A673 (cell line): ENCODE measurements around the gene PNMT. TPM values are rescaled to one million over a fixed set of nuclear protein-coding genes. Genes with fewer than 3 reads are reported as not detected.

Experiments used
- BruUV-seq: library from RNA; stranded (reverse); fragments of 400-500 nt; replicated peaks from 2 replicates; lab custom pipeline; 2021; lab: Mats Ljungman, UMichigan
- CTCF ChIA-PET: fragments of 300-600 bp; sonication (Branson Sonifier 250); formaldehyde crosslinking; loops from one replicate; lab custom pipeline; 2022; ENCODE audit warnings: antibody characterized with exemption; lab: Charles Lee
- POLR2A ChIA-PET: fragments of 300-600 bp; sonication (Branson Sonifier 250); formaldehyde crosslinking; loops from one replicate; lab custom pipeline; 2022; ENCODE audit warnings: antibody characterized with exemption; ENCODE audit not compliant: low non-redundant PET; lab: Charles Lee
- DNase-seq: peaks from one replicate; pipeline ENCODE4 v3.0.0-alpha.2; 2015; ENCODE audit warnings: low spot score
- H3K27ac ChIP-seq: fragments of 200-600 bp; sonication (generic); 2 replicates; pipeline ENCODE4 v1.5.1; 2016; ENCODE audit warnings: mixed run types, low read depth, mild to moderate bottlenecking, mixed read lengths, antibody characterized with exemption, low read length; ENCODE audit not compliant: poor library complexity, severe bottlenecking
- H3K27me3 ChIP-seq: fragments of 200-600 bp; sonication (generic); replicated peaks from 2 replicates; pipeline ENCODE4 v1.6.1; 2017; ENCODE audit warnings: mixed run types, low read depth, mild to moderate bottlenecking, mixed read lengths, antibody characterized with exemption, low read length; ENCODE audit not compliant: insufficient read depth, poor library complexity
- H3K36me3 ChIP-seq: fragments of 200-600 bp; sonication (generic); 2 replicates; pipeline ENCODE4 v1.6.1; 2016; ENCODE audit warnings: mixed run types, mild to moderate bottlenecking, mixed read lengths, antibody characterized with exemption, low read length; ENCODE audit not compliant: insufficient read depth, poor library complexity, severe bottlenecking
- H3K4me1 ChIP-seq: fragments of 200-600 bp; sonication (generic); 2 replicates; pipeline ENCODE4 v1.6.1; 2017; ENCODE audit warnings: mixed run types, mild to moderate bottlenecking, mixed read lengths, antibody characterized with exemption, low read length; ENCODE audit not compliant: insufficient read depth, poor library complexity, severe bottlenecking
- H3K4me3 ChIP-seq: fragments of 200-600 bp; sonication (generic); 2 replicates; pipeline ENCODE4 v1.5.1; 2016; ENCODE audit warnings: low read depth, mixed run types, mild to moderate bottlenecking, mixed read lengths, low read length; ENCODE audit not compliant: poor library complexity, severe bottlenecking
- H3K9me3 ChIP-seq: fragments of 200-600 bp; sonication (generic); 2 replicates; pipeline ENCODE4 v1.6.1; 2016; ENCODE audit warnings: mixed run types, low read depth, mild to moderate bottlenecking, mixed read lengths, antibody characterized with exemption, low read length; ENCODE audit not compliant: poor library complexity, severe bottlenecking
- EZH2 ChIP-seq: fragments of 200-600 bp; sonication (generic); IDR thresholded peaks from 2 replicates; pipeline ENCODE4 v1.6.1; 2017; ENCODE audit warnings: borderline replicate concordance, low read depth, mild to moderate bottlenecking, mixed read lengths, antibody characterized with exemption, low read length; ENCODE audit not compliant: poor library complexity, severe bottlenecking
- intact Hi-C: fragments of 100-400 bp; cut with micrococcal nuclease; formaldehyde crosslinking; loops from one replicate; pipeline ENCODE4 v1.10.0; 2022; ENCODE audit not compliant: unreplicated experiment
- total RNA-seq: library from RNA; stranded (reverse); gene quantifications from 2 replicates; pipeline ENCODE4 v1.2.3, GENCODE V29; 2021
- TF ChIP-seq, protein P1 (sequence below): fragments of 300-800, 200-600 bp; sonication (generic); conservative IDR thresholded peaks from 2 replicates; pipeline ENCODE4 v1.5.1; 2017; ENCODE audit warnings: low read depth, mild to moderate bottlenecking, antibody characterized with exemption, low read length, moderate library complexity, mixed read lengths

PNMT gene
- total RNA-seq, 1 experiment from 2014 or later: not detected

DNA sequence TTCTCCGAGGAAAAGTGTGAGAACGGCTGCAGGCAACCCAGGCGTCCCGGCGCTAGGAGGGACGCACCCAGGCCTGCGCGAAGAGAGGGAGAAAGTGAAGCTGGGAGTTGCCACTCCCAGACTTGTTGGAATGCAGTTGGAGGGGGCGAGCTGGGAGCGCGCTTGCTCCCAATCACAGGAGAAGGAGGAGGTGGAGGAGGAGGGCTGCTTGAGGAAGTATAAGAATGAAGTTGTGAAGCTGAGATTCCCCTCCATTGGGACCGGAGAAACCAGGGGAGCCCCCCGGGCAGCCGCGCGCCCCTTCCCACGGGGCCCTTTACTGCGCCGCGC lies 31.5 kb downstream of the PNMT start, which contains the start of gene ERBB2:
ERBB2 (plus strand) TSS at position 247 of the 330 bp plus-strand sequence. CDS start 175 bp downstream, outside the sequence.
- Histone ChIP-seq H3K36me3 (no peaks in the 10 kb centered on the region), H3K27me3 (no peaks in the 10 kb centered on the region), H3K4me1 (no peaks in the 10 kb centered on the region), H3K27ac (peak within 1 kb of the TSS; percentile 61), H3K4me3 (peak within 1 kb of the TSS; percentile 70), H3K9me3 (no peaks in the 10 kb centered on the region)
- intact Hi-C loops: no loop called here
- no TSS peak for BruUV-seq
- DNase-seq: peak; percentile 66
- TF ChIP-seq EZH2: no peak
- TF ChIP-seq, protein P1, sequence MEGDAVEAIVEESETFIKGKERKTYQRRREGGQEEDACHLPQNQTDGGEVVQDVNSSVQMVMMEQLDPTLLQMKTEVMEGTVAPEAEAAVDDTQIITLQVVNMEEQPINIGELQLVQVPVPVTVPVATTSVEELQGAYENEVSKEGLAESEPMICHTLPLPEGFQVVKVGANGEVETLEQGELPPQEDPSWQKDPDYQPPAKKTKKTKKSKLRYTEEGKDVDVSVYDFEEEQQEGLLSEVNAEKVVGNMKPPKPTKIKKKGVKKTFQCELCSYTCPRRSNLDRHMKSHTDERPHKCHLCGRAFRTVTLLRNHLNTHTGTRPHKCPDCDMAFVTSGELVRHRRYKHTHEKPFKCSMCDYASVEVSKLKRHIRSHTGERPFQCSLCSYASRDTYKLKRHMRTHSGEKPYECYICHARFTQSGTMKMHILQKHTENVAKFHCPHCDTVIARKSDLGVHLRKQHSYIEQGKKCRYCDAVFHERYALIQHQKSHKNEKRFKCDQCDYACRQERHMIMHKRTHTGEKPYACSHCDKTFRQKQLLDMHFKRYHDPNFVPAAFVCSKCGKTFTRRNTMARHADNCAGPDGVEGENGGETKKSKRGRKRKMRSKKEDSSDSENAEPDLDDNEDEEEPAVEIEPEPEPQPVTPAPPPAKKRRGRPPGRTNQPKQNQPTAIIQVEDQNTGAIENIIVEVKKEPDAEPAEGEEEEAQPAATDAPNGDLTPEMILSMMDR: no peak
- ChIA-PET POLR2A (interaction anchor here (0.6 kb wide), 1 partner anchor 12 kb away, joined by 3 read pairs; the partner anchor contains the start of gene PGAP3), CTCF (interaction anchor here (0.6 to 1.2 kb wide), 4 partner anchors 28 to 81 kb away, joined by 3 read pairs; partner anchors contain the start of gene MIEN1)

- H3K27ac ChIP-seq: peak overlapping the region; percentile 61
- no peaks in the 10 kb centered on the region for H3K9me3 ChIP-seq
- CTCF ChIA-PET: interaction anchor here (0.6 to 1.2 kb wide), 3 partner anchors 30 to 81 kb away, joined by 3 read pairs; partner anchors contain the start of gene MIEN1
- DNase-seq: peak; percentile 12
- no TSS peak for BruUV-seq
- no peaks in the 10 kb centered on the region for H3K27me3 ChIP-seq
- POLR2A ChIA-PET: interaction anchor here (0.6 kb wide), 2 partner anchors 13 to 29 kb away, joined by 3 read pairs; partner anchors contain the start of gene PGAP3
- intact Hi-C loops: no loop called here
- no peaks in the 10 kb centered on the region for H3K36me3 ChIP-seq
- H3K4me3 ChIP-seq: peak overlapping the region; percentile 70
- no peak for TF ChIP-seq EZH2
- TF ChIP-seq, protein P1: no peak
- H3K4me1 ChIP-seq: no peaks in the 10 kb centered on the region
Measured at GRCh38 chr17:39700148-39700987, 32.1 kb downstream of the PNMT start.

DNA sequence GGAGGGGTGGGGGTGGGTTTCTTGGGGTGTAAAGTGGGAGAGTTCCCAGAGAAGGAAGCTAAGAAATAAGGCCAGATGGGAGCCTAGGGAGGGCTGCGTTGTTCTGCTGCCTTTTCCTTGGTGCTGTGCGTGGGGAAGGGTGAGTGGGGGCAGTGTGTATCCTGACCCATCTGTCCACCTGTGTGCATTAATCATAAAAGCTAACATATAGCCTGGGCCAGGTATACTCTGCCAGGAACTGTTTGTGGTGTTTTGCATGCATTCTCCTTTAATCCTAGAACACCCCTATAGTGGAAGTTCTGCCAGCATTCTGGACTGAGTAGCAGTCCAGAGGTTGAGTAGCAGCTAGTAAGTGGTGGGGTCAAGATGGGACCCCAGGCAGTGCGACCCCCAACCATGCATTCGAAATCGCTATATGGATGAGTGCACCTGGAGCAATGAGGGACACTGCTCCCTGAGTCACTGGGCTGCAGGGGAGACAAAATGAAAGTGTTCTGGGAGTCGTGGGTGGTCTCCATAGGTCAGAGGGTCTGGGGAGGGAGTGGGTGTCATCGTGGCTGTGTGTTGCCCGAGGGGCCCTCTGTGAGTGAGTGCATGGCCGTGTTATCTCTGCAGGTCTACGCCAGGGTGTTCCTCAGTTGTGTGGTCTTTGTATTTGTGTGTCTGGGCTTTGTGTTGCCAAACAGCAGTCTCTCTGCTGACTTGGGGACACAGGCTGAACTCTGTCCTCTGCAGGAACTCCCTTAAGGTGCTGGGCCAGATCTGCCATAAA lies 32.9 kb downstream of the PNMT start:
- Histone ChIP-seq H3K36me3 (no peaks in the 10 kb centered on the region), H3K27me3 (no peaks in the 10 kb centered on the region), H3K9me3 (no peaks in the 10 kb centered on the region), H3K27ac (no peak overlapping the region), H3K4me1 (no peaks in the 10 kb centered on the region), H3K4me3 (peak overlapping the region; percentile 70)
- DNase-seq: no peak
- ChIA-PET POLR2A (no interaction called here), CTCF (no interaction called here)
- TF ChIP-seq EZH2: no peak
- TF ChIP-seq, protein P1: no peak
- no TSS peak for BruUV-seq
- intact Hi-C loops: no loop called here
